Loucy (cell line): ENCODE data around the gene CTNNA2.

ENCODE experiments used
- CTCF ChIP-seq: fragments of 200-600 bp; sonication (generic); conservative IDR thresholded peaks from 2 replicates; pipeline ENCODE4 v1.5.1; 2014; ENCODE audit warnings: mild to moderate bottlenecking, antibody characterized with exemption, low read length
- EZH2phosphoT487 ChIP-seq: fragments of 200-600 bp; IDR thresholded peaks from 2 replicates; pipeline ENCODE4 v1.6.1; 2018; ENCODE audit warnings: antibody characterized with exemption, mild to moderate bottlenecking, moderate library complexity, borderline replicate concordance

GRCh38 chr2:80136338-80136737 lies 623.5 kb downstream of the CTNNA2 start:
- TF ChIP-seq CTCF (no peak), EZH2phosphoT487 (no peak)
